ENCODE data around the gene PTPRO. TPM values are rescaled to one million over a fixed set of nuclear protein-coding genes. Genes with fewer than 3 reads are reported as not detected.

PTPRO gene
- polyA plus RNA-seq, 2 donors = 0.13 to 0.14 TPM

GRCh38 chr12:15341371-15341770 is 19.1 kb downstream of the PTPRO start:
- no peaks in the 10 kb centered on the region for H3K36me3 ChIP-seq (ENCODE audit: control insufficient read depth in 2 of 2, insufficient read depth in 2 of 2, low read length in 1 of 2)
- no peak overlapping the region for H3K4me3 ChIP-seq (ENCODE audit: low read depth in 1 of 2, low read length in 2 of 2)
- no peak overlapping the region for H3K27ac ChIP-seq (ENCODE audit: low read depth in 2 of 2, low read length in 1 of 2)
- H3K9me3 ChIP-seq (ENCODE audit: control insufficient read depth in 2 of 2, insufficient read depth in 1 of 2, low read depth in 1 of 2, low read length in 1 of 2) = no peaks in the 10 kb centered on the region
- no peaks in the 10 kb centered on the region for H3K27me3 ChIP-seq (ENCODE audit: control insufficient read depth in 1 of 2, insufficient read depth in 2 of 2, low read length in 2 of 2)
- no peaks in the 10 kb centered on the region for H3K4me1 ChIP-seq (ENCODE audit: control insufficient read depth in 2 of 2, insufficient read depth in 2 of 2, low read length in 1 of 2)

DNA sequence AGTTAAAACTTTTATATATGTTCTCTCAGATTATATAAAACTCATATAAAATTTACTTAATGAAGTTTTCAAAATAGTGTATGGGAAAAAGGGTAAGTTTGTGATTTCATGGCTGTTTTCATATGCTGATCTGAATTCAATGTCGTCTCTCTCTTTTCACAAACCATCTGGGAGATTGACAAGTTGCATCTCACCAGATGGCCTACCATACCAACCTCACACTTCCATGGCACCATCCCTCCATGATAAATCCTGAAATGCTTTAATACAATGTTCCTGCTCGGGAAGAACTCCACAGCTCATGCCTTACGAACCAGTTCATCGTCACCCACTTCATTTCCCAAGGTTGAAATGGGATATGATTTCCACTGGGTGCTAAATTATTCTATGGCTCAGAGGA is 22.3 kb downstream of the PTPRO start:
- WGBS, 2 donors = 89 to 90% methylated on average over 4 of the region's 4 CpGs

GRCh38 chr12:15346488-15346887 is 24.2 kb downstream of the PTPRO start:
- Histone ChIP-seq H3K4me1 (ENCODE audit: control insufficient read depth in 2 of 2, insufficient read depth in 2 of 2, low read length in 1 of 2) (no peaks in the 10 kb centered on the region), H3K4me3 (ENCODE audit: low read depth in 1 of 2, low read length in 2 of 2) (no peak overlapping the region), H3K27ac (ENCODE audit: low read depth in 2 of 2, low read length in 1 of 2) (no peak overlapping the region), H3K36me3 (ENCODE audit: control insufficient read depth in 2 of 2, insufficient read depth in 2 of 2, low read length in 1 of 2) (no peaks in the 10 kb centered on the region), H3K27me3 (ENCODE audit: control insufficient read depth in 1 of 2, insufficient read depth in 2 of 2, low read length in 2 of 2) (no peaks in the 10 kb centered on the region), H3K9me3 (ENCODE audit: control insufficient read depth in 2 of 2, insufficient read depth in 1 of 2, low read depth in 1 of 2, low read length in 1 of 2) (no peaks in the 10 kb centered on the region)
- 53 to 59% methylated on average over 3 of the region's 3 CpGs for WGBS, 2 donors

More for the DNA sequence above, 22.3 kb downstream of the PTPRO start:
- no peaks in the 10 kb centered on the region for H3K36me3 ChIP-seq (ENCODE audit: control insufficient read depth in 2 of 2, insufficient read depth in 2 of 2, low read length in 1 of 2)
- H3K27me3 ChIP-seq (ENCODE audit: control insufficient read depth in 1 of 2, insufficient read depth in 2 of 2, low read length in 2 of 2) = no peaks in the 10 kb centered on the region
- no peaks in the 10 kb centered on the region for H3K9me3 ChIP-seq (ENCODE audit: control insufficient read depth in 2 of 2, insufficient read depth in 1 of 2, low read depth in 1 of 2, low read length in 1 of 2)
- H3K27ac ChIP-seq (ENCODE audit: low read depth in 2 of 2, low read length in 1 of 2) = no peak overlapping the region
- no peaks in the 10 kb centered on the region for H3K4me1 ChIP-seq (ENCODE audit: control insufficient read depth in 2 of 2, insufficient read depth in 2 of 2, low read length in 1 of 2)
- no peak overlapping the region for H3K4me3 ChIP-seq (ENCODE audit: low read depth in 1 of 2, low read length in 2 of 2)

DNA sequence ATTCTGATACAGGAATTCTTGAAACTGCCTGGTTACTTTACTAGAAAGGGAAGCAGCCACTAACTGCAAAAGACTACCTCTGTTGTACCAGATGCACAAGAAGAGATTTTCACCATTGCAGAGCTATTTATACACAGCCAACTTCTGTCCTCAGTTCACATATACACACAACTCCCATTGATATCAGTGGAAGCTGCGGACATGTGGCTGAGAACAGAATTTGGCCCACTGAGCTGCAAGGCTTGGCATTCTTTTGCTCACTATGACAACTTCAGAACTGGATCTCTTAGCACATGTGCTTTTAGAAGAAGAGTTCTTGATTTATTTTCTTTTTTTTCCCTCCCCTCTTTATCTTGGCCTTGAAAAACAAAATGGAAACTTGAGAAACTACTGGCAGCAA is 28.3 kb downstream of the PTPRO start:
- Histone ChIP-seq H3K4me1 (ENCODE audit: control insufficient read depth in 2 of 2, insufficient read depth in 2 of 2, low read length in 1 of 2) (no peaks in the 10 kb centered on the region), H3K36me3 (ENCODE audit: control insufficient read depth in 2 of 2, insufficient read depth in 2 of 2, low read length in 1 of 2) (no peaks in the 10 kb centered on the region), H3K27me3 (ENCODE audit: control insufficient read depth in 1 of 2, insufficient read depth in 2 of 2, low read length in 2 of 2) (no peaks in the 10 kb centered on the region), H3K9me3 (ENCODE audit: control insufficient read depth in 2 of 2, insufficient read depth in 1 of 2, low read depth in 1 of 2, low read length in 1 of 2) (no peaks in the 10 kb centered on the region), H3K27ac (ENCODE audit: low read depth in 2 of 2, low read length in 1 of 2) (no peak overlapping the region), H3K4me3 (ENCODE audit: low read depth in 1 of 2, low read length in 2 of 2) (no peak overlapping the region)
- 70% methylated on average over 1 of the region's 1 CpG for WGBS, 2 donors

- Histone ChIP-seq H3K27ac (ENCODE audit: low read depth in 2 of 2, low read length in 1 of 2) (no peak overlapping the region), H3K4me3 (ENCODE audit: low read depth in 1 of 2, low read length in 2 of 2) (no peak overlapping the region), H3K36me3 (ENCODE audit: control insufficient read depth in 2 of 2, insufficient read depth in 2 of 2, low read length in 1 of 2) (no peaks in the 10 kb centered on the region), H3K9me3 (ENCODE audit: control insufficient read depth in 2 of 2, insufficient read depth in 1 of 2, low read depth in 1 of 2, low read length in 1 of 2) (no peaks in the 10 kb centered on the region), H3K4me1 (ENCODE audit: control insufficient read depth in 2 of 2, insufficient read depth in 2 of 2, low read length in 1 of 2) (no peaks in the 10 kb centered on the region), H3K27me3 (ENCODE audit: control insufficient read depth in 1 of 2, insufficient read depth in 2 of 2, low read length in 2 of 2) (no peaks in the 10 kb centered on the region)
- 67 to 68% methylated on average over 2 of the region's 2 CpGs for WGBS, 2 donors
Observed at GRCh38 chr12:15355766-15356165, 33.5 kb downstream of the PTPRO start.

DNA sequence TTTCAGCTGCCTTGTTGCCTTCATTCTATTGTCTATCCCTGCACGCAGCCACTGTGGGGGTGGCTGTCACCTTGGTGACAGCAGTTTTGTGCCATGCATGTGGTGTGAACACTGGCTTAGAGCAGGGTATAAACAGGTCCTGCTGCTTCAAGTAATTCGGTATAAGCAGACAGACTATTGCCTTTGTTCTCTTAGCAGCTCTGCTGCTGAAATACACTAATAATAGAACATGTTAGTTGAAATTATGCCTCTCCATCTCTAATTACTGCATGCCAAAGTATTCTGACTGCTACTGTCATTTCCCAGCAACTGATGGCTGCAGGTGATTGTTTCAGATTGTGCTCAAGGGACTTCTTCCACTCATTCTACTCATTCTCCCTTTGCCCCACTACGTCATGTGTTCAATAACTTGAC is 34.6 kb downstream of the PTPRO start:
- H3K27me3 ChIP-seq (ENCODE audit: control insufficient read depth in 1 of 2, insufficient read depth in 2 of 2, low read length in 2 of 2) = peaks cover 0 to under 1% of the 10 kb centered on the region in 2 donors
- 53 to 57% methylated on average over 3 of the region's 3 CpGs for WGBS, 2 donors

GRCh38 chr12:15364221-15365160 is 42.2 kb downstream of the PTPRO start:
- H3K4me3 ChIP-seq (ENCODE audit: low read depth in 1 of 2, low read length in 2 of 2) = no peak overlapping the region
- H3K27me3 ChIP-seq (ENCODE audit: control insufficient read depth in 1 of 2, insufficient read depth in 2 of 2, low read length in 2 of 2) = peaks cover 0 to 3% of the 10 kb centered on the region in 2 donors
- WGBS, 2 donors = 45 to 53% methylated on average over 4 of the region's 4 CpGs
- H3K27ac ChIP-seq (ENCODE audit: low read depth in 2 of 2, low read length in 1 of 2) = no peak overlapping the region
- H3K9me3 ChIP-seq (ENCODE audit: control insufficient read depth in 2 of 2, insufficient read depth in 1 of 2, low read depth in 1 of 2, low read length in 1 of 2) = no peaks in the 10 kb centered on the region
- H3K36me3 ChIP-seq (ENCODE audit: control insufficient read depth in 2 of 2, insufficient read depth in 2 of 2, low read length in 1 of 2) = no peaks in the 10 kb centered on the region
- H3K4me1 ChIP-seq (ENCODE audit: control insufficient read depth in 2 of 2, insufficient read depth in 2 of 2, low read length in 1 of 2) = no peaks in the 10 kb centered on the region

More for the DNA sequence above, 34.6 kb downstream of the PTPRO start:
- Histone ChIP-seq H3K4me1 (ENCODE audit: control insufficient read depth in 2 of 2, insufficient read depth in 2 of 2, low read length in 1 of 2) (no peaks in the 10 kb centered on the region), H3K27ac (ENCODE audit: low read depth in 2 of 2, low read length in 1 of 2) (no peak overlapping the region), H3K36me3 (ENCODE audit: control insufficient read depth in 2 of 2, insufficient read depth in 2 of 2, low read length in 1 of 2) (no peaks in the 10 kb centered on the region), H3K4me3 (ENCODE audit: low read depth in 1 of 2, low read length in 2 of 2) (no peak overlapping the region), H3K9me3 (ENCODE audit: control insufficient read depth in 2 of 2, insufficient read depth in 1 of 2, low read depth in 1 of 2, low read length in 1 of 2) (no peaks in the 10 kb centered on the region)

GRCh38 chr12:15368812-15369211 is 46.5 kb downstream of the PTPRO start:
- 68 to 70% methylated on average over 4 of the region's 4 CpGs for WGBS, 2 donors
- no peaks in the 10 kb centered on the region for H3K27me3 ChIP-seq (ENCODE audit: control insufficient read depth in 1 of 2, insufficient read depth in 2 of 2, low read length in 2 of 2)
- no peaks in the 10 kb centered on the region for H3K4me1 ChIP-seq (ENCODE audit: control insufficient read depth in 2 of 2, insufficient read depth in 2 of 2, low read length in 1 of 2)
- no peak overlapping the region for H3K27ac ChIP-seq (ENCODE audit: low read depth in 2 of 2, low read length in 1 of 2)
- no peak overlapping the region for H3K4me3 ChIP-seq (ENCODE audit: low read depth in 1 of 2, low read length in 2 of 2)
- no peaks in the 10 kb centered on the region for H3K36me3 ChIP-seq (ENCODE audit: control insufficient read depth in 2 of 2, insufficient read depth in 2 of 2, low read length in 1 of 2)
- no peaks in the 10 kb centered on the region for H3K9me3 ChIP-seq (ENCODE audit: control insufficient read depth in 2 of 2, insufficient read depth in 1 of 2, low read depth in 1 of 2, low read length in 1 of 2)

- Histone ChIP-seq H3K27ac (ENCODE audit: low read depth in 2 of 2, low read length in 1 of 2) (no peak overlapping the region), H3K36me3 (ENCODE audit: control insufficient read depth in 2 of 2, insufficient read depth in 2 of 2, low read length in 1 of 2) (no peaks in the 10 kb centered on the region), H3K9me3 (ENCODE audit: control insufficient read depth in 2 of 2, insufficient read depth in 1 of 2, low read depth in 1 of 2, low read length in 1 of 2) (no peaks in the 10 kb centered on the region), H3K4me3 (ENCODE audit: low read depth in 1 of 2, low read length in 2 of 2) (no peak overlapping the region), H3K27me3 (ENCODE audit: control insufficient read depth in 1 of 2, insufficient read depth in 2 of 2, low read length in 2 of 2) (no peaks in the 10 kb centered on the region), H3K4me1 (ENCODE audit: control insufficient read depth in 2 of 2, insufficient read depth in 2 of 2, low read length in 1 of 2) (no peaks in the 10 kb centered on the region)
- WGBS, 2 donors = 70 to 80% methylated on average over 2 of the region's 2 CpGs
Observed at GRCh38 chr12:15372352-15372751, 50.0 kb downstream of the PTPRO start.

DNA sequence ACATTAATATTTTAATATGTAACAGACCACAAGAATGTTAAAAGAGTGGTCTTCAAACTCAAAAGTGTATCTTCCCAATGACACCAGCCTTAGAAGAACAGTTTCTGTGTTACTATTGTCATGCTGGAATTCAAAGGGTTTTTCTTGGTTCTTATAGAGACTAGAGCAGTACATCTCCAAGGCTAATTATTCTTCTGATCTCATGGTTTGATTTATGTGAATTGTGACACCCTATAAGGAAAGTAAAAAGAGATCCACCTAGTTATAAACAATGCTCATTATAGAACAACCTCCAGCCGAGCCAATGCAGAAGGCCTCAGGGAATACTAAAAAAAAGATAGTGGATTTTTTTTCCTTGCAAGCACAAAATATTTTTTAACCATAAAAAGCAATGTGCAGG is 65.5 kb downstream of the PTPRO start:
- no peaks in the 10 kb centered on the region for H3K4me1 ChIP-seq (ENCODE audit: control insufficient read depth in 2 of 2, insufficient read depth in 2 of 2, low read length in 1 of 2)
- no peaks in the 10 kb centered on the region for H3K27me3 ChIP-seq (ENCODE audit: control insufficient read depth in 1 of 2, insufficient read depth in 2 of 2, low read length in 2 of 2)
- no peak overlapping the region for H3K27ac ChIP-seq (ENCODE audit: low read depth in 2 of 2, low read length in 1 of 2)
- H3K4me3 ChIP-seq (ENCODE audit: low read depth in 1 of 2, low read length in 2 of 2) = no peak overlapping the region
- H3K9me3 ChIP-seq (ENCODE audit: control insufficient read depth in 2 of 2, insufficient read depth in 1 of 2, low read depth in 1 of 2, low read length in 1 of 2) = no peaks in the 10 kb centered on the region
- H3K36me3 ChIP-seq (ENCODE audit: control insufficient read depth in 2 of 2, insufficient read depth in 2 of 2, low read length in 1 of 2) = no peaks in the 10 kb centered on the region
- WGBS, 2 donors = 24 to 41% methylated on average over 1 of the region's 1 CpG
